HK-2 (cell line): Measurements from ENCODE around the gene ALG1.
"Not testable (repeated sequence)": the region's sequence is repeated elsewhere in the genome, so short reads cannot be mapped to it uniquely, and the experiment has no call there.

Experiments
- DNase-seq: peaks from one replicate; pipeline ENCODE4 v3.0.0-alpha.2; 2018; ENCODE audit not compliant: unreplicated experiment

The ALG1 gene

DNA sequence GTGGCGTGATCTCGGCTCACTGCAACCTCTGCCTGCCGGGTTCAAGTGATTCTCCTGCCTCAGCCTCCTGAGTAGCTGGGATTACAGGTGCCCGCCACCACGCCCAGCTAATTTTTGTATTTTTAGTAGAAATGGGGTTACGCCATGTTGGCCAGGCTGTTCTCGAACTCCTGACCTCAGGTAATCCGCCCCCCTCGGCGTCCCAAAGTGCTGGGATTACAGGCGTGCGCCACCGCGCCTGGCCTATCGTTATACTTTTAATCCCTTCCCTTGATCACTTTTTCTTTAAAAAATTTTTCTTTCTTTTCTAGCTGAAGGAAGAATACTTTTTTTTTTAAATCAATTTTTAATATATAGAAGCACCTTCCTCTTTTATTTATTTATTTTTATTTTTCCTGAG is 2.1 kb downstream of the ALG1 start:
- not testable (repeated sequence) for DNase-seq

DNA sequence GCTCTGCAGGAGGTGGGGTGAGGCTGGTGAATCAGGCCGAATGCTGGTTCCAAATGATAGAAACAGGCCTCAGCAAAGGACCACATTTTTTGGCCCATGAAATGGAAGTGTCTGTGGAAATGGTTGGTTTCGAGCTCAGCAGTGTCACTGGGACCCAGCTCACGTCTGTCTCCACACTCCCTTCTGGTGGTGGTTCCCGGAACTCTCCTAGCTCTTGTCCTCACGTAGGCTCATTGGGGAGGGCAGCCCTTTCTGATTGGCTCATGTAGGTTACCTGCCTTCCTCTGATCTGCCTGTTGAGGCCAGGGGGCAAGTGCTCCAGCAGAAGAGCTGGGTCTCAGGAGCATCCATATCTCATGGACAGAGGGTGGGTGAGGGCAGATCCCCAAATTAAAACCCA is 4.0 kb downstream of the ALG1 start:
- no peak for DNase-seq

DNA sequence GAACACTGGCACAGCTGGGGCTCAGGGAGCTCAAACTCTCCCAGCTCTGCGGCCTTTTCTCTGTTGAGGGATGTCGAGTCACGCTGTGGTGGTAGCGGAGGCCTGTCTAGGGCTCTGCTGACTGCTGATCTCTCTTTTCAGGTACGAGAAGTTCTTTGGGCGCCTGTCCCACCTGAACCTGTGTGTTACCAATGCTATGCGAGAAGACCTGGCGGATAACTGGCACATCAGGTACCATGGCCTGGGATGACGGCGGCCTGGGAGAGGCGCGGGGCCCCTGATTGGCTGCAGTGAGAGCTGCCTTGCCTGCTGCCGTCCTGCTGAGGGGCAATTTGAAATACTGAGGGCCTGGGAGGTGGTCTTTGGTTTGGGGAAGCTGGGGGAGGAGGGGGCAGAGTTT is 5.7 kb downstream of the ALG1 start:
- DNase-seq: no peak

DNA sequence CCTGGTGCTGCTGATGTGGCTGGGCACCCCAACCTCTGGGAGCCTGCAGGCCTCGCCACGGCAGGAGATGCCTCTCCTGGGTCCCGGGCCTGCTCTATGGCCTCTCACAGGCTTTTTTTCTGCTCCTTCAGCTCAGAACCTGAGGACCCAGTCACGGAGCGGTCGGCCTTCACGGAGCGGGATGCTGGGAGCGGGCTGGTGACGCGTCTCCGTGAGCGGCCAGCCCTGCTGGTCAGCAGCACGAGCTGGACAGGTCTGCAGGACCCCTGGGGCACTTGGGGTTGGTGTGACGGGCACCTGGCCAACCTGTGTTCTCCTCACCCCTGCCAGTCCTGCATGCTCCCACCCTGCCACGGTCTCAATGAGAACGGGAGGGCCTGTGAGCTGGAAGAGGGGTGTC is 7.0 kb downstream of the ALG1 start:
- DNase-seq: no peak

GRCh38 chr16:5080461-5080860 is 8.8 kb downstream of the ALG1 start:
- not testable (repeated sequence) for DNase-seq

- not testable (repeated sequence) for DNase-seq
These were observed 9.4 kb downstream of the ALG1 start for GRCh38 chr16:5080996-5081395.

DNA sequence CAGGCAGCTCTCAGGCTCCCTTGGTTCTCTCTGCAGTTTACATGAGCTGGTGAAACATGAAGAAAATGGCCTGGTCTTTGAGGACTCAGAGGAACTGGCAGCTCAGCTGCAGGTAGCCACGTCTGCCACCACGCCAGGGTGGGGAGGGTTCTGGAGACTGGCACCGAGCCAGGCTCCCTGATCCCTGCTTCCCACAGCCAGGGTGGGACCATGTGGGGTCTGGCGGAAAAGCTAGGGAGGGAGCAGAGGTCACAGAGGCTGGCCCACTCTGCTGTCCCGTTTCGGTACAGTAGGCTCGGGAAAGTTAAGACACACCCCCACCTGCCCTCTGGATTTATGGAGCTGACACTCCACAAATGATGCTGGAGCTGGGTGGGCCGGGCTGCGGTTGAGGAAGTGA is 12.0 kb downstream of the ALG1 start:
- not testable (repeated sequence) for DNase-seq

- DNase-seq: not testable (repeated sequence)
These were observed 12.6 kb downstream of the ALG1 start for GRCh38 chr16:5084099-5084731.

DNA sequence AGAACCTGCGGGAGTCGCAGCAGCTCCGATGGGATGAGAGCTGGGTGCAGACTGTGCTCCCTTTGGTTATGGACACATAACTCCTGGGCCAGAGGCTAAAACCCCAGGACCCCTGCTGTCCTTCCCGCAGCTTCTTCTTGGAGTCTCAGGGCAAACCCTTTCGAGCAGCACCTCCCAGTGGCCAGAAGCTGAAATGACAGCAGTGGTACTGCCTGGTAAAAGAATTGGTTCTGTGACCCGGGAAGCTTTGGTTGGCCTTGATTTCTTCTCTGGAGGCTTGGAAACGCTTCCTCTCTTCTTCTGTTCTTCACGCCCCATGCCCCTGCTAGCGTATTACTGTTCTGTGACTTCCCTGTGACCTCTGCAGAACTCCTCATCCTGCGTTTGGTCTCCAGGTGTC is 13.2 kb downstream of the ALG1 start:
- peak; percentile 22 for DNase-seq

- not testable (repeated sequence) for DNase-seq
These were observed 14.1 kb downstream of the ALG1 start for GRCh38 chr16:5085716-5086115.

- DNase-seq: not testable (repeated sequence)
These were observed 16.6 kb downstream of the ALG1 start for GRCh38 chr16:5088086-5088790.

DNA sequence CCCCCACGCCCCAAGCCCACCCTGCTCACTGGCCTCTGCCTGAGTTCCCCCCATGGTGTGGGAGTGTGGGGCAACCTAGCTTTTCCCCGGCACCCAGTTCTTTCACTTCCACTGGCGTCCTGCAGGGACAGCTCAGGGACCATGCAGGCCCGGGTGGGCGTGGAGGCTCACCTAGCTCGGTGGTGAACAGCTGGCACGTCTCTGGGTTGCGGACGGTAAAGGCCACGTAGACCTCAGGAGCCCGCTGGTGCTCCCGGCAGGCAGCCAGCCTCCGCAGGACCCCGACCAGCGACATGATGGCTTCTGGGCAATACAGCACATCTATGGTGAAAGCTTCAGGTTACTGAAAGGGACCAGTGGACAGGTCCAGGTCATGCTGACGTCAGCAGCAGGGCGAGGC is 17.3 kb downstream of the ALG1 start:
- not testable (repeated sequence) for DNase-seq

DNA sequence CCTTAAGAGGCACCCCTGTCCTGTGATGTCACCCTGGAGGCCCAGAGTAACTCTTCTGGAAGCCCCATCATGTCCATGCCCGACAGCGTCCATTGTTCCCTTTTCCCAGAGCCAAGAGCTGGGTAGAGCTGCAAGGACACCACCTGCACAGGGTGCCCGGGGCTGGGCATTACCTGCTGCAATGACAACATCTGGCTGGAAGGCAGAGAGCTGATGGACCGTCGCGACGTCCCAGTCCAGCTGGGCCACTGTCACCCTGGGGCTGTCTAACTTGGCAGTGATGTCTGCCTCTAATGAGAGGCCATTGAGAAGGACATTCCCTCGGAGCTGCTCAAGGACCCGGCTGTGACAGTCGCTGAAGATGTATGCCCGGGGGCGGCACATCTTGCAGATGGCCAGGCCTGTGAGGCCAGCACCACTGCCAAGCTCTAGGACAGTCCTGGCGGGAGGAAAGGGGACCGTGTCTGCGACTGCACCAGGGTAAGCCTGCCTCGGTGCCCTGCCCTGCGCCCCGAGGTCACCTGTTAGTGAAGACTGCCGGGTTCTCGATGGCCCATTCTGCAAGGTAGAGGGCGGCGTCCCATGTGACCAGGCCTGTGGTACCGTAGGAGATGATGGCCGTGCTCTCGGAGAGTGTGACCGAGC is 18.4 kb downstream of the ALG1 start:
- not testable (repeated sequence) for DNase-seq

GRCh38 chr16:5090592-5090991 is 18.9 kb downstream of the ALG1 start:
- DNase-seq: not testable (repeated sequence)

DNA sequence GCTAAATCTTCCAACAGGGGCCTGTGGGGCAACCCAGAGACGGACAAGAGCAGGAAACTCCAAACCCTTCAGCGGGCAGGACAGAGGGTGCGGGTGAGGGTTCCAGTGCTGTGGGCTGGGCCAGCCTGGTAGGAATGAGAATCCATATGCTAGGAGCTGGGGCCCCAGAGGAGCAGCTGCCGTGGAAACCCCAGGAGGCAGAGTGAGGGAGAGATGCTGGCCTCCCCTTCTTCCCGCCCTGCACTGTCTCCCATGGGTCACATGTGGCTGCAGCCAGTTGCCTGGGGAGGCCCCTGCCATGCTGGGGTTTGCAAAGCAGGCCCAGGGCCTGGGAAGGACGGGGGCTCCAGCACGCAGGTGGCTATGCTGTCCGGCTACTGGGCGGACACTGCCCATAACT is 21.4 kb downstream of the ALG1 start:
- DNase-seq: not testable (repeated sequence)

DNA sequence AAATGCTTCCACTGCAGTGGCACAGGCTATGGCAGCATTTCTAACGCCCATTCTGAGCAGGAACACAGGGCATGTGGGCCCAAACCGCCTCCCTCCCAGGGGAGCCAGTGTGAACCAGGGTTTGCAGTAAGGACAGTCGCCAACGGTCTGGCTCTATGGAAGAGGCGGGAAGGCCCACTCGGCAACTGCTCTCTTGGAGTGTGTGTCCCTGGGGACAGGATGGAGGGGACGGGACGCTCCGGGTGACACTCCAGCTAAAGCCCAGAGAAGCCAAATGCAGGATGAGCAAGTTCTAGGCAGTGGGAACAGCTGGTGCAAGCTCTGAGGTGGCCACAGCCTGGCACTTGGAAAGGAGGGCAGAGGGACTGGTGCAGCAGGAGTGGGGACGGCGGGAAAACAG is 22.1 kb downstream of the ALG1 start:
- not testable (repeated sequence) for DNase-seq

- DNase-seq: not testable (repeated sequence)
These were observed 23.6 kb downstream of the ALG1 start for GRCh38 chr16:5095145-5095830.

GRCh38 chr16:5096437-5097060 is 24.9 kb downstream of the ALG1 start:
- not testable (repeated sequence) for DNase-seq

DNA sequence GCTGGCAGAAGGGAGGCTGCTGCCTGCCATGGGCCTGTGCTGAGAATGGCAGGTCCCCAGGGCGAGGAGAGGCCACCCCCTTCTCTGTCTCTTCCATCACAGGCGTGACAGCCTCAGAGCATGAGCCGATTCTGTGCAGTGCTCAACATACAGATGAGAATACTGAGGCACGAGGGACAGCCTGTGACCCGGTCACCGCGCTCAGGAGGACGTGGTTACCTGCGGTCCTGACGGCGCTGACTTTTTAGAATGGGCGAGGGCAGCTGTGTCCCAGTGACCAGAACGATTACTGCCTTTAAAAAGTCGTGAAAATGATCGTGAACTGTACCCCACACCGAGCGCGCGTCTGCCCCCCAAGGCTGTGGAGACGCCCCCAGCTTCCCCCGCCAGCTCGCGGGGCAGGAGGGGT is 25.4 kb downstream of the ALG1 start:
- DNase-seq: peak; percentile 14

GRCh38 chr16:5097470-5098220 is 26.0 kb downstream of the ALG1 start, which contains the start of gene EEF2KMT:
TSS of gene EEF2KMT (minus strand) at chr16:5097795. CDS start at chr16:5097739, 56 bp downstream.
- peak; percentile 94 for DNase-seq
